Pulmonary artery endothelial cell (primary cell): Measurements from ENCODE around the gene SLC35F6. TPM values are rescaled to one million over a fixed set of nuclear protein-coding genes. Genes with fewer than 3 reads are reported as not detected.

ENCODE experiments used
- DNase-seq: peaks from one replicate; pipeline ENCODE4 v3.0.0-alpha.2; 2011; ENCODE audit warnings: low read depth, low spot score
- total RNA-seq: library from RNA; depleted of rRNA; stranded (reverse); fragments of >200 nt; gene quantifications from 2 replicates; pipeline ENCODE4 v1.2.3, GENCODE V29; 2014

SLC35F6 gene
- total RNA-seq, 1 donor from 2014 or later = 21.9 TPM

GRCh38 chr2:26816893-26817292, 52.8 kb downstream of the SLC35F6 start:
- no peak for DNase-seq

- DNase-seq = no peak
Observed at GRCh38 chr2:26818255-26818654, 54.2 kb downstream of the SLC35F6 start.

- no peak for DNase-seq
Observed at GRCh38 chr2:26818972-26819371, 54.9 kb downstream of the SLC35F6 start.

- no peak for DNase-seq
Observed at GRCh38 chr2:26820932-26821331, 56.8 kb downstream of the SLC35F6 start.

GRCh38 chr2:26822877-26823276, 58.8 kb downstream of the SLC35F6 start:
- no peak for DNase-seq

Other genes with a start within 250 kb of the SLC35F6 start
- gene CIB4, start 122.9 kb upstream of the SLC35F6 start, total RNA-seq = not detected in 2 replicates
- gene KCNK3, start 71.6 kb upstream of the SLC35F6 start, total RNA-seq = not detected in 2 replicates
- gene CENPA, start 21.8 kb downstream of the SLC35F6 start, total RNA-seq = 14.2 and 28.3 TPM in 2 replicates
- not detected in 2 replicates for gene DPYSL5, start 83.8 kb downstream of the SLC35F6 start, total RNA-seq
- gene MAPRE3, start 206.4 kb downstream of the SLC35F6 start, total RNA-seq = 1.1 and 2.0 TPM in 2 replicates